Neural progenitor cell (in vitro differentiated cells): Measurements from ENCODE around the gene FRMD5.
"Not testable (repeated sequence)": the region's sequence is repeated elsewhere in the genome, so short reads cannot be mapped to it uniquely, and the experiment has no call there.

Experiments used
- CTCF ChIP-seq: fragments of 200-600 bp; sonication (generic); IDR thresholded peaks from 2 replicates; pipeline ENCODE4 v1.5.1; 2017; ENCODE audit warnings: antibody characterized with exemption, mild to moderate bottlenecking
- EZH2 ChIP-seq: fragments of 200-600 bp; sonication (generic); IDR thresholded peaks from 2 replicates; pipeline ENCODE4 v1.6.1; 2017; ENCODE audit warnings: antibody characterized with exemption, mild to moderate bottlenecking, moderate library complexity

GRCh38 chr15:43830691-43831275 is 364.3 kb downstream of the FRMD5 start:
- not testable (repeated sequence) for TF ChIP-seq CTCF, EZH2
